MM.1S (cell line): Measurements from ENCODE around the gene SHMT2.

ENCODE experiments used
- CTCF ChIP-seq: fragments of 300-600 bp; sonication (generic); IDR thresholded peaks from 2 replicates; pipeline ENCODE4 v1.5.1; 2016; ENCODE audit warnings: antibody characterized with exemption, low read length, mixed read lengths
- EZH2 ChIP-seq: fragments of 300-600 bp; sonication (generic); optimal IDR thresholded peaks from 2 replicates; pipeline ENCODE3; 2017; ENCODE audit warnings: low read depth, mild to moderate bottlenecking, antibody characterized with exemption, low read length, mixed read lengths

- TF ChIP-seq CTCF (no peak), EZH2 (no peak)
Observed at GRCh38 chr12:57209916-57210315, 19.6 kb upstream of the SHMT2 start.
